HepG2 (cell line): ENCODE data around the gene C2. TPM values are rescaled to one million over a fixed set of nuclear protein-coding genes. Genes with fewer than 3 reads are reported as not detected.

Experiments used
- CHD4 ChIP-seq: fragments of 200-600 bp; sonication (generic); IDR thresholded peaks from 2 replicates; pipeline ENCODE4 v1.7.0; 2017; ENCODE audit warnings: mild to moderate bottlenecking, low read length, borderline replicate concordance
- HMGXB4 ChIP-seq, 2 experiments: sonication (generic) in 1 of 2; formaldehyde crosslinking in 1 of 2; IDR thresholded peaks; 2 replicates each; pipeline versions ENCODE4 v1.4.0 to v1.6.1; 2018 to 2020; ENCODE audit warnings: missing genetic modification reagents in 2 of 2, borderline replicate concordance in 1 of 2, low read depth in 1 of 2, mild to moderate bottlenecking in 1 of 2, missing biosample characterization in 1 of 2
- IRX3 ChIP-seq: sonication (generic); formaldehyde crosslinking; IDR thresholded peaks from 2 replicates; pipeline ENCODE4 v1.8.1; 2023; ENCODE audit warnings: mild to moderate bottlenecking, low read depth, missing genetic modification reagents, borderline replicate concordance
- PHF8 ChIP-seq: sonication (generic); formaldehyde crosslinking; IDR thresholded peaks from 2 replicates; pipeline ENCODE4 v1.5.0; 2020; ENCODE audit warnings: missing genetic modification reagents
- RARG ChIP-seq: sonication (generic); formaldehyde crosslinking; IDR thresholded peaks from 2 replicates; pipeline ENCODE4 v1.4.0; 2020; ENCODE audit warnings: low read depth, mild to moderate bottlenecking, missing genetic modification reagents
- SAFB2 ChIP-seq: sonication (generic); formaldehyde crosslinking; IDR thresholded peaks from 2 replicates; pipeline ENCODE4 v1.5.1; 2020; ENCODE audit warnings: missing genetic modification reagents, low read depth, mild to moderate bottlenecking, borderline replicate concordance
- TEAD3 ChIP-seq: optimal IDR thresholded peaks from 2 replicates; pipeline ENCODE3; 2016; ENCODE audit warnings: borderline replicate concordance
- ZBTB33 ChIP-seq: sonication (generic); formaldehyde crosslinking; IDR thresholded peaks from 2 replicates; pipeline ENCODE4 v1.4.0; 2020; ENCODE audit warnings: missing genetic modification reagents
- ZMAT5 ChIP-seq: sonication (generic); formaldehyde crosslinking; IDR thresholded peaks from 2 replicates; pipeline ENCODE4 v1.5.0; 2020; ENCODE audit warnings: mild to moderate bottlenecking, low read depth, missing genetic modification reagents, borderline replicate concordance
- ZNF234 ChIP-seq: sonication (generic); formaldehyde crosslinking; conservative IDR thresholded peaks from 2 replicates; pipeline ENCODE4 v1.5.1; 2020; ENCODE audit warnings: mild to moderate bottlenecking, missing genetic modification reagents
- ZNF292 ChIP-seq: sonication (generic); formaldehyde crosslinking; IDR thresholded peaks from 2 replicates; pipeline ENCODE4 v1.8.1; 2022; ENCODE audit warnings: mild to moderate bottlenecking, low read depth, missing genetic modification reagents, borderline replicate concordance
- ZNF414 ChIP-seq: sonication (generic); formaldehyde crosslinking; IDR thresholded peaks from 2 replicates; pipeline ENCODE4 v1.5.0; 2020; ENCODE audit warnings: missing genetic modification reagents
- ZNF546 ChIP-seq: sonication (generic); formaldehyde crosslinking; conservative IDR thresholded peaks from 2 replicates; pipeline ENCODE4 v1.8.1; 2023; ENCODE audit warnings: mild to moderate bottlenecking, missing genetic modification reagents
- ZNF605 ChIP-seq: sonication (generic); formaldehyde crosslinking; IDR thresholded peaks from 2 replicates; pipeline ENCODE4 v1.8.0; 2022; ENCODE audit warnings: mild to moderate bottlenecking, missing genetic modification reagents
- ZNF609 ChIP-seq: sonication (generic); formaldehyde crosslinking; IDR thresholded peaks from 2 replicates; pipeline ENCODE4 v1.4.0; 2020; ENCODE audit warnings: mild to moderate bottlenecking, missing genetic modification reagents, borderline replicate concordance
- ZNF652 ChIP-seq: IDR thresholded peaks from 2 replicates; pipeline ENCODE4 v1.6.1; 2016; ENCODE audit warnings: low read depth, borderline replicate concordance
- ZNF773 ChIP-seq: sonication (generic); formaldehyde crosslinking; IDR thresholded peaks from 2 replicates; pipeline ENCODE4 v1.4.0; 2020; ENCODE audit warnings: missing genetic modification reagents, borderline replicate concordance
- ZNF788 ChIP-seq: sonication (generic); formaldehyde crosslinking; IDR thresholded peaks from 2 replicates; pipeline ENCODE4 v1.5.0; 2020; ENCODE audit warnings: mild to moderate bottlenecking, missing genetic modification reagents, borderline replicate concordance
- ZSCAN29 ChIP-seq: sonication (generic); formaldehyde crosslinking; conservative IDR thresholded peaks from 2 replicates; pipeline ENCODE4 v1.4.0; 2020; ENCODE audit warnings: mild to moderate bottlenecking, missing genetic modification reagents
- ZSCAN30 ChIP-seq: sonication (generic); formaldehyde crosslinking; IDR thresholded peaks from 2 replicates; pipeline ENCODE4 v1.5.0; 2020; ENCODE audit warnings: mild to moderate bottlenecking, missing genetic modification reagents
- polyA plus RNA-seq, 8 experiments: library from polyadenylated mRNA; depleted of rRNA in 3 of 8; stranded (reverse) in 7 of 8; unstranded in 1 of 8; fragments of >200 nt; fragmentation: Illumina TruSeq in 4 of 8; extraction: Trizol in 4 of 8; gene quantifications; 2 replicates each; pipeline versions ENCODE4 v1.2.1 to v1.2.3, GENCODE V29; 2011 to 2016; ENCODE audit warnings: low read depth in 4 of 8, missing spikeins in 1 of 8, mixed read lengths in 1 of 8; ENCODE audit not compliant: insufficient read depth in 1 of 8
- total RNA-seq, 5 experiments: library from RNA; depleted of rRNA; stranded (reverse); fragments of >200 nt; fragmentation: Illumina TruSeq; extraction: Trizol; gene quantifications; 2 replicates each; pipeline ENCODE4 v1.2.3, GENCODE V29; 2016; ENCODE audit warnings: low read depth in 1 of 5

C2 gene
- total and polyA plus RNA-seq, 2 of the 13 experiments (the other 11 are each of a cell fraction or from before 2014, with no cell fraction given): 165 to 307 TPM

GRCh38 chr6:31946370-31946885 is 18.9 kb downstream of the C2 start (continued):
- TF ChIP-seq ZNF546 (no peak), ZNF773 (no peak), RARG (no peak), ZSCAN29 (CRISPR knock-in tag) (no peak), ZNF605 (no peak; the same call in 1 of the 2 replicates), HMGXB4 (CRISPR knock-in tag; IDR thresholded peaks at IDR 0.05; ENCODE audit: borderline replicate concordance in 1 of 2, low read depth in 1 of 2) (peak in 1 of 2 experiments; percentile 51; a peak in 2 of 4 replicates), ZNF652 (CRISPR knock-in tag) (peak; percentile 60; the same call in 1 of the 2 replicates), ZNF788 (CRISPR knock-in tag) (no peak), ZSCAN30 (CRISPR knock-in tag) (no peak), ZNF414 (0 out of 2 replicates have a peak, but pooled peaks have one; percentile 23), ZMAT5 (CRISPR knock-in tag) (no peak), ZBTB33 (CRISPR knock-in tag) (no peak), PHF8 (CRISPR knock-in tag) (no peak), SAFB2 (no peak), ZNF609 (0 out of 2 replicates have a peak, but pooled peaks have one; percentile 5), ZNF292 (CRISPR knock-in tag) (no peak), IRX3 (no peak), TEAD3 (CRISPR knock-in tag) (no peak), ZNF234 (no peak), CHD4 (no peak)
